ENCODE results near the gene ENOPH1. TPM values are rescaled to one million over a fixed set of nuclear protein-coding genes. Genes with fewer than 3 reads are reported as not detected.

ENOPH1 gene
- total RNA-seq, 2 donors from 2014 or later, result 15.9 to 20.8 TPM

DNA sequence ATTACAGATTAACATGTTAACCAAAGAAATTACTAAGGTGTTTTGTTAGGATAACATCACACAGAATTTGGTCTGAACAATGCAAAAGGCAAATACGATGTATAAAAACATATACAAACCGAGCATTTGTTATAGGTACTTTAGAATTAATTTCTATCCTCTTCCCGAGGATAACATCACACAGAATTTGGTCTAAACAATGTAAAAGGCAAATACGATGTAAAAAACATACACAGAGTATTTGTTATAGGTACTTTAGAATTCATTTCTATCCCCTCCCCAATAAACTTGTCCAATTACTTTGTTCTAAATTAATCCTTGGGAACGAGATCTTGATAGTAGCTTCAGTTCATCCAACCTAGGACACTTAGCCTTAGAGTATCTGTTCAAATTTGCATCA is 7.8 kb upstream of the ENOPH1 start:
- no peak for ATAC-seq
- intact Hi-C loops (cut with DNase I, micrococcal nuclease), result loop anchor here (10.0 kb wide), 1 partner anchor 48 kb away; the partner anchor contains the start of gene HNRNPD (in 2 of the 2)
- DNase-seq, result no peak

DNA sequence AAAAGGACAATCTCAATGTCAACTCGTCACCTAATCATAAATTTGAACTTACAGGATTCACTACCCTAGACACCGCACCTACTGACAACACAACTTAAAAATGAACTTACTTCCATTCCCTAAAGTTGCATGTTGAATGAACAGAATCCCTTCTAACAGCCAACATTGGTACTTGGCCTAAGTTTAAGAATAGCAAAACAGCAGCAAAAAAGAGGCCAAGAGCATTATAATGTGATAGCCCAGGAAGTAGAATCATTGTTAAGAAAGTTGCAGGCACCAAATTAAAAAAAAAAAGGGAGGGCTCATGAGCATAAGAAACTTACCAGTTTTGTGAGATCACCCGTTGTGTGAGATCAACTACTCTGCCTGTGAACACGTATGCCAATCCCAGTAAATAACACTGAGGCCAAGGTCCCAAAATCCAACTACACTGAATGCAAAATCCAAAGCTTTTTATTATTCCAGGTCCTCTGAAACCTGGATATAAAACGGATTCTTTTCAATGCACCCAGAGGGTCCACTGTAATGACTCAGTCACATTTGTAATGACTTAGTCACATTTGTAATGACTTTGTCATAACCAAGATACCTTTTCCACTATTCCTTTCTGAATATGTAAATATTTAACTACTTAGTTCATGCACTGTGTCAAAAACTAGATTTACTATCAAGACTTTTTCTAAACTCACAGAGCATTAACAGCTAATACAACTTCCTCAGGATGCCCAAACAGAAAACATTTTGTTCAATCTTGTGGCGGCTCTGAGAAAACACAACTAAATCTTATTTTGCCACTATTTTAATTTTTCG is 6.9 kb upstream of the ENOPH1 start:
- intact Hi-C loops (cut with DNase I, micrococcal nuclease), result loop anchor here (10.0 kb wide), 1 partner anchor 49 kb away; the partner anchor contains the start of gene HNRNPD (in 2 of the 2)
- peak; percentile 23 for ATAC-seq
- no peak for DNase-seq

DNA sequence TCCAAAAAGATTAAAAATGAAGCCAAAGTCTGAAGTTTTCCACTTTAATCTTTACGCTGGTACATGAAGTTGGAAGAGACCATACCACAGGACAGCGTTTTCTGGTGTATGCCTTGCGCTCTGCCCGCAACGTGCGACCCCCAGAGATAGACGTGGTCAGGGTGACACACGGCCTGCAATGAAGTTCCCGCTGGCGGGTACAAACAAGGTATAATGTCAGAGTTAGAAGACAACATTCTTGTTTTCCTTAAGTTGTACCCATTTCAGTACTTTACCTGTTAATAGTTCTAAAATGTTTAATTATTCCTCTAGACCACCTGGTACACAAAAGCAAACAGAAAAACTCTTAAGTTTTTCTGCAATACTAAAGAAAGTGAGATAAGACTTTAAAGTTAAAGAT is 4.9 kb upstream of the ENOPH1 start:
- intact Hi-C loops (cut with DNase I, micrococcal nuclease), result loop anchor here (10.0 kb wide), 1 partner anchor 51 kb away; the partner anchor contains the start of gene HNRNPD (in 2 of the 2)
- no peak for DNase-seq
- ATAC-seq, result no peak

DNA sequence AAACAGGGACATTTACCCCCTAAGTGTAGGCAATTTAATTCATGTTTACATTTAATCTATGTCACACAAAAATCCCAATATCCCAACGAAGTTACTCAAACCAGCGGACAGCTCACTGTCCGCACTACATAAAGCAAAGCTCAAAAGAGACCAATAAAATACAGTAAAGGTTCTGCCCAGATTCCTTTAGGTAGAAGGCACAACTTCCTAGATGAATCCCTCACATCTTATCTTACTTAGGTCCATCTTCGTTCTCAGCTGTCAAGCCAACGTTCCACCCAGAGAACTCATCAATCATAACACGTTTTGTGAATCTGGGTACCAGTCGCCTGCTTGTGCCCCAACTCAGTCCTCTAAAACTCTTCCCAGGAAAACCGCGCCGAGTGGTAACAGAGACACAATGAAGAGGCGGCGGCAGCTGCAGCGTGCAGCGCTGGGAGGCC is 1.8 kb upstream of the ENOPH1 start:
- no peak for ATAC-seq
- DNase-seq, result no peak
- intact Hi-C loops (cut with DNase I, micrococcal nuclease), result loop anchor here (10.0 kb wide), 1 partner anchor 54 kb away; the partner anchor contains the start of gene HNRNPD (in 2 of the 2)

DNA sequence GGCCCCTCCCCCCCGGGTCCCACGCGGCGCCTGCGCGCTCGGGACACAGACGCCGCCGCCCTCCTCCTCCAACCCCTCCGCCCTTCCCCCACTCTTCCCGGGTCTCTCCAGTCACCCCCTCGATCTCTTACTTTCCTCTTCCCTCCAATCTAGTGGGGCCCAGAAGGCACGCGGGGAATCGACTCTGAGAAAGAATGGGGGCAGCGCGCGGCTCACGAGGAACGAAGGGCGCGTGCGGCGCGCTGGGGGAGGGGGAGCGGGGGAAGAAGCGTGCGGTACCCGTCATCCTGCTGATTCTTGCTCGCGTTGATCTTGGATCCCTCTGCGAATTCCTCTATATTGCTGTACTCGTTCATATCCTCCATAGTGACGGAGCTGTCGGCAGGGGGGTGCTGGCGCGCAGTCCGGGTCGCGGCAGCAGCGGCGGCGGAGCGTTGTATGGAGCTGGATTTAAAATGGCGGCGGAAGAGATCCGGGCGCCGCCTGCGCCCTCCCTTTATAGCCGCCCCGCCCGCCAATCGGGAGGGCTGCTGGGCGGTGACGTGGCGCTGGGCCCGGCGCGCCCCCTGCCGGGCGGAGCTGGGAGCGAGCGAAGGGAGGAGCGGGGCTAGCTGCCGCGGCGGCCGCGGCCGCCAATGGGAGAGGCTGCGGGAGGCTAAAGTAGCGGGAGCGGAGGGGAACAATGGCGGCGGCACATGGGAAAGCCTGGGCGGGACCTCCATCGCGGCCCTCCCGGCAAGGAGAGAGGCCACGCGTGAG is 1.2 kb upstream of the ENOPH1 start:
- peak; percentile 86 to 93 for DNase-seq
- peak; percentile 73 for ATAC-seq
- intact Hi-C loops (cut with DNase I, micrococcal nuclease), result loop anchor here (10.0 kb wide), 1 partner anchor 54 kb away; the partner anchor contains the start of gene HNRNPD (in 2 of the 2)

DNA sequence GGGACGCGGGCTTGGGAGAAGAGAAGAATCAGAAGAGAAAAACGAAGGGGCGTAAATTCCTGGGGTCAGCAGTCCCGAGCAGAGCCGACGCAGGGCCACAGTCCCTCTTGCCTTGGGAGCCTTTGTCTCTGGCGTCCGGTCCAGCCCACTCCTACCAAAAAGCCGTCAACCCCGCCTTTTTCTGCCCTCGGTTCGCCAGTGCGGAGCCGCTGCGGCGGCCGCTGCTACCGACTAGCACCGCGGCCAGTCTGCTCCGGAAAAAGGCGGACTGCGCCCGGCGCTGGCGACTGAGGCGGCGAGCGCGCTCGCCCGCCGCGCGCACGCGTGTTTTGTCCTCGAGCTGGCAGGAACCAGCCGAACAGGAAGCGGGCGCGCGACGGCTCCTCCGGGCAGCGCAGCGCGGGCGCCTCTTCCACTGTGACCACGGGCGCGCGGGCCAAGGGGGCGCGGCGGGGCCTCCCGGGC is 630 bp upstream of the ENOPH1 start:
- no peak for DNase-seq
- ATAC-seq, result no peak
- intact Hi-C loops (cut with DNase I, micrococcal nuclease), result loop anchor here (10.0 kb wide), 1 partner anchor 55 kb away; the partner anchor contains the start of gene HNRNPD (in 2 of the 2)

DNA sequence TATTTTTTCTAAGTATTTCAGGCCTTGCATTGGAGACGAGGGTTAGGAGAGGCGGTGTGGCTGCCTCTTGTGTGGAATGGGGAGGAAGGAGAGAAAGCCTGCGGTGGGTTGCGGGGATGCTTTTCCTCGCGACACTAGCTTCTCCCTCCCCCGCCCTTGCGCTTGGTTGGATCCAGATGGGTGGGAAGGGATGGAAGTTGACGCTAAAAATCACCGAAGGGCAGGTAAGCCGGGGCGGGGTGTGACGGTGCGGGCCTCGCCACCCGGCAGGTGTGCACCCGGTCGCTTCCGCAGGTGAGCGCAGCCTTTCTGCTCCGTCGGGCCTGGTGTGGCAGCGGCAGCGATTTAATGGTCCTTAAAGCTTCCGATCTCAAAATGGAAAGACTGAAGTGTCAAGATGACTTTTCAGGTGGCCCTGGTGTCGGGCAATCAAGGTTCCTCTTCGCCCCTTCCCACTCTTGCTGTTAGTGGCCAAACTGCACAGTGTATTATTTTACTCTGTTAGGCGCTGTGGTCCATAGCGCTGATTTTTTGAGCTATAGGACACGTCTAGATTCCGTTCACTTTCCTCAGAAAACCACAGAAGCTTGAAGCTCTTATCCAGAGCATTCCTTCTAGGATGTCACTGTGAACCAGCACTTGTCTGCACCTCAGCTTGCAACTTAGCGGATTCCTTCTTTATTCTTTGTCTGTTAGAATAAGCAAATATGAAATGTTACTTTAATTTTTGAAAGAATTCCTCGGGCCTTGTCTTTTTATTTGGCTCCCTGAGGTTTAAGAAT is 765 bp downstream of the ENOPH1 start:
- intact Hi-C loops (cut with DNase I, micrococcal nuclease), result no loop called here
- DNase-seq (peak; percentile 40 to 71), ATAC-seq (peak; percentile 45)

DNA sequence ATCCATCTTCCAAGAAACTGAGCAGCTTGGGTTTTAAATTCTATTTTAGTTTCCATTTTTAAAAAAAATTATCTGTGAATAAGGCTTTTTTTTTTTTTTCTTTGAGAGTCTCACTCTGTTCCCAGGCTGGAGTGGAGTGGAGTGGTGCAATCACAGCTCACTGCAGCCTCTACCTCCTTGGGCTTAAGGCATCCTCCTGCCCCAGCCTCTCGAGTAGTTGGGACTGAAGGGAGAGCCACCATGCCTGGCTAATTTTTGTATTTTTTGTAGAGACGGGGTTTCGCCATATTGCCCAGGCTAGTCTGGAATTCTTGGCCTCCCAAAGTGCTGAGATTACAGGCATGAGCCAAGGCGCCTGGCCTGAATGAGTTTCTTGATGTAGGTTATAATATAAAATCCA is 1.4 kb downstream of the ENOPH1 start:
- intact Hi-C loops (cut with DNase I, micrococcal nuclease), result no loop called here
- DNase-seq (no peak), ATAC-seq (no peak)

DNA sequence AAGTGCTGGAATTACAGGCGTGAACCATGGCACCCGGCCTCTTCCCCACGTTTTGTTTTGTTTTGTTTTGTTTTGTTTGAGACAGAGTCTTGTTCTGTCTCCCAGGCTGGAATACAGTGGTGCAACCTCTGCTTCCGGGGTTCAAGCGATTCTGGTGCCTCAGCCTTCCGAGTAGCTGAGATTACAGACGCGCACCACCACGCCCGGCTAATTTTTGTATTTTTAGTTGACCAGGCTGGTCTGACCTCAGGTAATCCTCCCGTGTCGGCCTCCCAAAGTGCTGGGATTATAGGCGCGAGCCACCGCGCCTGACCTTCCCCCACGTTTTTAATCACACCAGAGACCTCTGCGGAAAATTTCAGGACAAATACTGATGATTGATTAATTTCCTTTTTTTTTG is 2.2 kb downstream of the ENOPH1 start:
- intact Hi-C loops (cut with DNase I, micrococcal nuclease), result no loop called here
- ATAC-seq (no peak), DNase-seq (no peak)

DNA sequence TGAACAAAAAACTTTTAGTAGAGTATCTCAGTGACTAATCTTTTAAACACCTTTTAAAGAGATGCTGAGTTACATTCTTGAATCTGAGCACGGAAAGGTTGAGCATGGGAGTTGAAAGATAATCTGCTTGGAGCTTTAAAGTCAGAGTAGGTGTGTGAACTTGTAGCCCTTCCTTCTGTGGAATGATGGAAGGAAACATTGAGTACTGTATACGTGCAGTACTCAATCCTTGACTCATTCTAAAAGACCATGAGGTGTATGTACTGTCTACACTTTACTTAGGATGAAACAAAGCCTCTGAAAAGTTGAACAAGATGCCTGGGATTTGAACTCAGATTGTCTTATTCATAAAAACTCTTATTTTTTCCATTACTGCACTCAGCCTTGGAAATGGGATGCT is 3.4 kb downstream of the ENOPH1 start:
- intact Hi-C loops (cut with DNase I, micrococcal nuclease), result no loop called here
- ATAC-seq (no peak), DNase-seq (no peak)

DNA sequence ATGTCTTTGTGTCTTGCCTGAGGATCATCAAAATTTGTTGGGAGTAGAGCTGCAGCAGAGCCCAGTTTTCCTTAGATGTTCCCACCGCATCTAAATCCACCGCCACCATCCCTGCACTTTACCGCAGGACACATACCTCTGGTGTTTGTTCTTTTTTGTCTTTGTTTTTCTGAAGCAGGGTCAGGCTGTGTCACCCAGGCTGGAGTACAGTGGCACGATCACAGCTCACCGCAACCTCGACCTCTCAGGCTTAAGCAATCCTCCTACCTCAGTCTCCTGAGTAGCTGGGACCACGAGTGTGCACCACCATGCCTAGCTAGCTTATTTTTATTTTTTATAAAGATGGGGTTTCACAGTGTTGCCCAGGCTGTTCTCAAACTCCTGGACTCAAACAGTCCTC is 4.6 kb downstream of the ENOPH1 start:
- ATAC-seq (no peak), DNase-seq (no peak)
- intact Hi-C loops (cut with DNase I, micrococcal nuclease), result no loop called here

DNA sequence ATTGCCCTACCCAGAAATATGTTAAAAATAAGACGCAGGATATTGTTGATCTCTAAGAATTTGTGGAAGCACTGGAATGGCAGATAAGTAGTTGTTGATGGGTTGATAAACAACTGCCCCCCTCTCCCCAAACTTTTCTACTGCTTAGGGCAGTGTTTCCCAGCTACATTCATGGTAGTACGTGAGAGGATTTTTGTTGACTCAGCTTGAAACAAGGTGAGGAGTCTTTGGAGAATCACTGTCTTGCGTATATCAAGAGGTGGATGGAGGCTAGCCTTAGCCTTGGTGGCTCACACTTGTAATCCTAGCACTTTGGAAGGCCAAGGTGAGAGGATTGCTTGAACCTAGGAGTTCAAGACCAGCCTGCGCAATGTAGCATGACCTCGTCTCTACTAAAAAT is 5.7 kb downstream of the ENOPH1 start:
- DNase-seq, result no peak
- no peak for ATAC-seq
- intact Hi-C loops (cut with DNase I, micrococcal nuclease), result no loop called here

DNA sequence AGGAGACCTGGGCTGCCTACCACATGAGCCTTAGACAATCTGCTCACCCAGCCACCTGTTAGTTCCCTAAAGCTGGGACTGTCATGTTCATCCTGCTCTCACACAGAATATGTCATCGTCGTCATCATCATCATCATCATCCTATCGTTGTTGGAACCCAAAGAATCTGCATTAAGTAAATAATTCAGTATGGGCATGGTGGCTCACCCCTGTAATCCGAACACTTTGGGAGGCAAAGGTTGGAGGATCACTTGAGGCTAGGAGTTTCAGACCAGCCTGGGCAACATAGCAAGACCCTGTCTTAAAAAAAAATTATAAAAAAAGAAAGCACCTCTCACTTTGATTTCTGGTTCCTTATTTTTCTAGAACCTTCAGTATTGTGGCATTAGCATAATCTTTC is 6.4 kb downstream of the ENOPH1 start:
- ATAC-seq (no peak), DNase-seq (no peak)
- intact Hi-C loops (cut with DNase I, micrococcal nuclease), result no loop called here

DNA sequence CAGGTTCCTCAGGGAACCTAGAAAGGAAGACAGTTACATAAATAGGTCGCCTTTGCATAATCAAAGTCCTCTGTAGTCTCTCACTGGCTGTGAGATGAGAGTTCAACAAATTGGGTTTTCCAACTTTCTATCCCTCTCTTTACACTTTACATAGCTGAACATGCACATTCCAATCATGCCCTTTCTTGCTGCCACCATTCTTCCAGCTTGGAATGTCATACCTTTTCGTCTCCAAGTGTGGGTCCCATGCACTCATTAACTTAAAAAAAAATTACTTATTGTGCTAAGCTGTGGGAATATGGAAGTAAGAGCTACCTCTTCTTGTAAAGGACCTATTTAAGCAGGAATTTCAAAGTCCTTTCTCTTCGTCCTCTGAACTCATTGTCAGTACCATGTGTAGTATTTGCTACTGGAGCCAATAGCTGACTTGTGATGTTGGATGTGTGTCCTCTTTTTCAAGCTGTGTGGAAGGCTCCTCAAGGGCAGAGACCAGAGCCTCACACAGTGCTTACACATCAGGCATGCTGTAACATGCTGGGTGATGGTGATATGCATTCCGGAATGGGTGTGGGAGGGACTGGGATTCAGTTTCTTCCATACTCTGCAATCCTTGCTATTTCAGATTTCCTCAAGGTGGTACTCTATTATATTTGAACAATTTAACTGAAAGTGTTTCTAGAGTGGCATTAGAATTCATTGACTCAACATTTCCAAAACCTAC is 7.1 kb downstream of the ENOPH1 start:
- DNase-seq (no peak), ATAC-seq (no peak)
- intact Hi-C loops (cut with DNase I, micrococcal nuclease), result no loop called here

DNA sequence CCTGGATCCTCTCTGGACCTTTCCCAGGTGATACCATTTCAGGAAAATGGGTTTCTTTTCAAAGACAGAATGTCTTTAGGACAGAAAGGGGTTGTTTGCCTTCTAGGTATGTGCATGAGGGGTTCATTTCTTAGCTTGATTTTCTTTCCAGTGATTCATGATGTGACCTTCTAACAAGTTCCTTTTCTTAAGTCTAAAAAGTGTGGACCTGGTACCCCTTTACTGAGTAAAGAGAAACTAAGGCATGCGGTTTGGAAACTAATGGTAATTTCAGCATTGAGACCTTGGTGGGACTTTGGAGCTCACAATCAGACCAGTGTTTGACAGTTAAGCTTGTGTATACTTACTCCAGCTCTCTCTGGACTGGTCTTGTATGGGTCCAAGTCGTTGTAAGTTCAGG is 8.7 kb downstream of the ENOPH1 start:
- no peak for ATAC-seq
- no peak for DNase-seq
- intact Hi-C loops (cut with DNase I, micrococcal nuclease), result no loop called here

DNA sequence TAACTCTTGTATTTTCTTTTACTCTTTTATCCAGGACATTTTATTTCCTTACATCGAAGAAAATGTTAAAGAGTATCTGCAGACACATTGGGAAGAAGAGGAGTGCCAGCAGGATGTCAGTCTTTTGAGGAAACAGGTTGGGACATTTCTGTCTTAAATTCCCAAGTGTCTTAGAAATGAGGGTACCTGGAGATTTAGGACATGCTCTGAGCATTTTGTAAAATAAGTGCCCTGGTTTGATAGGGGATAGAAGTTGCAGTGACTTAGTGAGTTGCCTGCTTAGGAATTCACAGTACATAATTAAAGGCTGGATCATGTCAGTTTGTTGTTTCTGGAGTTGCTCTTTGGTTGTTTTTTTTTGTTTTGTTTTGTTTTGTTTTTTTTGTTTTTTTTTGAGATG is 17.5 kb downstream of the ENOPH1 start:
- ATAC-seq, result no peak
- intact Hi-C loops (cut with DNase I, micrococcal nuclease), result no loop called here

DNA sequence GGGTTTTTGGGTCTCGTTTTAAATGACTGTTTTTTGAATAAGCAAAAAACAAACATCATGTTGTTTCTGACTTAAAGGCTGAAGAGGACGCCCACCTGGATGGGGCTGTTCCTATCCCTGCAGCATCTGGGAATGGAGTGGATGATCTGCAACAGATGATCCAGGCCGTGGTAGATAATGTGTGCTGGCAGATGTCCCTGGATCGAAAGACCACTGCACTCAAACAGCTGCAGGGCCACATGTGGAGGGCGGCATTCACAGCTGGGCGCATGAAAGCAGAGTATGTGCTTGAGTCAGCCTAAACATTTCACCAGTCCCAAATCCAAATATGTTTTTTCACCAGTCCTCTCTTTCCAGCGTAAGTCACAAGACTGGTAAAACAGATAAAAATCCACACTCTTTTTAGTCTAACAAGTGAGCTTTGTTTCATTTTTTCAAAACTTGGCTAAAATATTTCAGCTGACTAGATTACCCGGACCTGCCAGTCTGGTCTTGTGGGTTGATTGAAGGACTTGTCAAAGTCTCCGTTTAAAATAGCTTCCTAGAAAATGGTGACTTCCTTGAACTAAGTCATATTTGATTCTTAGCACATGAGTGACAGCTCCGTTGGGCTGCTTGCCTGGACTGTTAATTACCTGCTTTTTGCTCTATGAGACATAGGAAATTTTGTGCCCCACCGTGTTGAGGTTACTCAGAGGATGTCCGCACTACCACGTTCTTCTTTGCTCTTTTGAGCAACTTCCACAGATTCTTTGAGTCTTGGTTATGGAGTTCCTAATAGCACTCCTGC is 20.8 kb downstream of the ENOPH1 start:
- intact Hi-C loops (cut with DNase I, micrococcal nuclease), result no loop called here
- no peak for DNase-seq
- no peak for ATAC-seq

More for the DNA sequence above, 17.5 kb downstream of the ENOPH1 start:
- no peak for DNase-seq

DNA sequence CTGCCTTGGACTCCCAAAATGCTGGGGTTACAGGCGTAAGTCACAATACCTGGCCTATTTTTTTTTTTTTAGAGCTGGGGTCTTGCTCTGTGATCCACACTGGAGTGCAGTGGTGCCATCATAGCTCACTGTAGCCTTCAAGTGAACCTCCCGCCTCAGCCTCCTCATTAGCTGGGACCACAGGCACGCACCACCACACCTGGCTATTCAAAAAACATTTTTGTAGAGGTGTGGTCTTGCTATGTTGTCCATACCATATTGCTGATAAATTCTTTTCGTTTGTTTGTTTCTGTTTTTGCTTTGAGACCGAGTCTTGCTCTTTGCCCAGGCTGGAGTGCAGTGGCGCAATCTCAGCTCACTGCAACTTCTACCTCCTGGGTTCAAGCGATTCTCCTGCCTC is 21.6 kb downstream of the ENOPH1 start:
- intact Hi-C loops (cut with DNase I, micrococcal nuclease), result no loop called here
- no peak for DNase-seq
- no peak for ATAC-seq
